GM21528 (cell line): Measurements from ENCODE around the gene ATG9A.
A peak's percentile ranks its signal among the peaks of the same experiment; 100 is the strongest.
"Not testable (repeated sequence)": the region's sequence is repeated elsewhere in the genome, so short reads cannot be mapped to it uniquely, and the experiment has no call there.

Source experiments
- ATAC-seq: cut with Tn5 transposase; IDR thresholded peaks from one replicate; pipeline ENCODE4 v1.9.1; 2021; ENCODE audit warnings: mild to moderate bottlenecking, moderate library complexity; ENCODE audit not compliant: unreplicated experiment, low FRiP score

Gene ATG9A, protein sequence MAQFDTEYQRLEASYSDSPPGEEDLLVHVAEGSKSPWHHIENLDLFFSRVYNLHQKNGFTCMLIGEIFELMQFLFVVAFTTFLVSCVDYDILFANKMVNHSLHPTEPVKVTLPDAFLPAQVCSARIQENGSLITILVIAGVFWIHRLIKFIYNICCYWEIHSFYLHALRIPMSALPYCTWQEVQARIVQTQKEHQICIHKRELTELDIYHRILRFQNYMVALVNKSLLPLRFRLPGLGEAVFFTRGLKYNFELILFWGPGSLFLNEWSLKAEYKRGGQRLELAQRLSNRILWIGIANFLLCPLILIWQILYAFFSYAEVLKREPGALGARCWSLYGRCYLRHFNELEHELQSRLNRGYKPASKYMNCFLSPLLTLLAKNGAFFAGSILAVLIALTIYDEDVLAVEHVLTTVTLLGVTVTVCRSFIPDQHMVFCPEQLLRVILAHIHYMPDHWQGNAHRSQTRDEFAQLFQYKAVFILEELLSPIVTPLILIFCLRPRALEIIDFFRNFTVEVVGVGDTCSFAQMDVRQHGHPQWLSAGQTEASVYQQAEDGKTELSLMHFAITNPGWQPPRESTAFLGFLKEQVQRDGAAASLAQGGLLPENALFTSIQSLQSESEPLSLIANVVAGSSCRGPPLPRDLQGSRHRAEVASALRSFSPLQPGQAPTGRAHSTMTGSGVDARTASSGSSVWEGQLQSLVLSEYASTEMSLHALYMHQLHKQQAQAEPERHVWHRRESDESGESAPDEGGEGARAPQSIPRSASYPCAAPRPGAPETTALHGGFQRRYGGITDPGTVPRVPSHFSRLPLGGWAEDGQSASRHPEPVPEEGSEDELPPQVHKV

DNA sequence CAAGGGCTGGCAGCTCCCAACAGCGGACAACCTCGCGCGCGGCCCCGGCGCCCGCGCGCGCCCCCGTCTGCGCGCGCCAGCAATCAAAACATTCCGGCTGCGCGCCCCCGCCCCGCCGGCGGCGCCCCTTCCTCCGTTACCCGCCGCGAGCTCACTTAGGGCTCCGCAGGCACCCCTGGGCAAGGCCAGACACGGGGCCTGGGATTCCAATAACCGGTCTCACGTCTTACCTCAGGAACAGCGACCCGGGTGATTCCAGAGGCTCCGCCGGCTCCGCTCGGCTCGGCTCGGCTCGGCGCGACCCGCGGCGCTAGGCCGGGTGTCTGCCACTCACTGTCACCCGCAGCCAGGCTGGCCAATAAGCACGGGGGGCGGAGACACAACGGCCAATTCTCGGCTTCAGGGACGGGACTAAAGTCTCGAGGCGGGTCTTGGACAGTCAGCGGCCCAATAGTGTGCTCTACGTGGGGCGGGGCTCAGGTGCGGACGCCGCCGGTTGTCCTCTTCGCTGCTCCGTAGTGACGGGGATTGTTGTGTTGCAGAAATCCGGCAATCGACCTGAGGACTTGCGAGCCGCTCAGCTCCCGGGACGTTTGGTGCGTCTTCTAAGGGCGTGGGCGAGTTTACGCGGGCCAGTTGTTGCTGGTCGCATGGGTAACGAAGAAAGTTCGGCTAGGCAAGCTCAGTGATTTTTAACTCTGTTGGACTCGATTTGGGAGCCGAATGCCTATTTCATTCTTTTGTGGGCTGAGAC lies at the start of gene ATG9A, which contains the start of gene ANKZF1:
ATG9A (minus strand) TSS at position 332 of the 754 bp plus-strand sequence. CDS start 1,612 bp downstream, outside the sequence.
ANKZF1 (plus strand) TSS at position 502 of the 754 bp plus-strand sequence. CDS start 452 bp downstream, outside the sequence.
- ATAC-seq, result peak; percentile 97

DNA sequence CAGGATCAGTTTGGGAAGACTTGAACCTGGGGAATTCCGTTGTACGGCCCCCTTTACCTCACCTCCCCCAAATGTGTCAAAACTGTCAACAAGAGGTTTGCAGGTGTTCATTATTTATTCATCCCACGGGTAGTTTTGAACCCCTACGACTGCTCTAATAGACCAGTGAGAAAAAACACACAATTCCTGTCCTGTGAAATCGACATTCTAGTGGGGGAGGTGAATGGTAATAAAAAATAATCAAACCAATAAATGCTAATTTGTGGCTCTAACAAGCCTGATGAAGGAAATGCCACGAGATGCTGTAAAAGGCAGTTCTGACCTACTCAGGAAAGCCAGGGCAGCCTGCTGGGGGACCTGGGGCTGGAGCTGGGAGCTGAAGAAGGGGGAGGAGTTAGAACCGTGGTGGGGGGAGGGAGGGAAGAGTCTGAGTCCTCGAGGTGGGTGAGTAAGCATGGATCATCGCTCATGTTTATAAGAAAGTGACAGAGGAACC lies 49.3 kb upstream of the ATG9A start:
- no peak for ATAC-seq

DNA sequence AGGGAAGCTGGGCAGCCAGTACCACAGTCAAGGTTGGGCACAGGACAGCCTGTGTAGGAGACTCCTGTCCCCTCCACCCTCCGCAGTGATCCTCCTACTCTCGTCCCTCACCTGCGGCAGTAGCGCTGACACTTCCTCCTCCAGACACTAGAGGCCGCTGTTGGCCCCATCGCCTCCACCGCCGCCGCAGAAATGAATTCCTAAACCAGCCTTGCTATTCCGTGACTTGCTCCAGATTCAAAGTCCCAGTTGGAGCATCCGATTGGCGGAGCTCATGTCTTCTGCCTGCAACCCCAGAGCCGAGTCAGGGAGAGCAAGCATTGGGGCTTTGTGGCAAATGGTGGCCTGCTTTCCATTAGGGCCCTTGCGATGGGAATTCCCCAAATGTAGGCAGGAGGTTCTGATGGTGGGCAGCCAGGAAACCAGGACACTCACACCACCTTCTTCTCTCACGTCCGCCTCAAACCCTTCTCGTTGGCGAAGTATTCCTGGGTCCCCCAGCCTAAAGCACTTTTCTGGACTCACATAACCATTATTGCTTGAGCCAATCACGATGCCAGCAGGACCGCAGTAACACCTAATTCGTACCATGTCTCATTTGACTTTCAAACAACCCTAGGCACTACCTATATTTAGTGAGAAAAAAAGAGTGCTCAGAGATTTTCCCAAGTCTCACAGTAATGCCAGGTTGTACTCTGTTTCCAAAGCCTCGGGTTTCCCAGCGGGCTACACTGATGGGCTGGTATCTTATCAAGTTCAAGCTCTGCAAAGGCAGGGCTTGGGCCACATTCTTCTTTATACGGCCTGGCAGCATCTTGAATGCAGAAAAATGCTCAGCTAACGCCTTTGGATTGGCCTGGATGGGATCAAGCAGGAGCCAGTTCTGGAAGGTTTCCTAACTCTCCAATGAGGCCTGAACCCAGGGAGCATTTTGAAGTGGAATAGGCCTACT lies 48.5 kb upstream of the ATG9A start:
- no peak for ATAC-seq

DNA sequence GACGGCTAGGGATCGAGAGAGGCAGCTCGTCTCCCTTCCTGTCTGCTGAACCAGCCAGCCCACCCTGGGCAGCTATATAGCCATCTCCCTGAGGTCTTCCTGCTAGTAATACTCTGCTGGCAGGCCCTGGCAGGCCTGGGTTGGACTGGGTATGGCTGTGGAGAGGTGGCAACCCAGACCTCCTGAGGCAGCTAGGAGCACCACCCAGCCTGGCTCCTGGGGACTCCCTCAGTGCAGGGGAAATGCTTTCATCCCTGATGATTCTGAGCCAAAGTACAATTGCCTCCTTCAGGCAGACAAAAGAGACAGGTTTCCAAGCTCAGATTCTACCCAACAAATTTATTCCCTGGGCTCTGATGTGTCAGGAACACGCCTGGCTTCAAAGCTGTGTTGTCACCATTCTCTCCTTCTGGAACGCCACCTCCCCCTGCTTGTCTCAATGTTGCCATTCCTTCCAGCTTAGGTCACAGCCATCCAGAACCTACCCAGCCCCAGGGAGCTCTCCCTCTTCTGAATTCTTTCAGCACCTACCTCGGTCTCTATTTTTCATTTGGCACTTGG lies 45.0 kb upstream of the ATG9A start:
- no peak for ATAC-seq

DNA sequence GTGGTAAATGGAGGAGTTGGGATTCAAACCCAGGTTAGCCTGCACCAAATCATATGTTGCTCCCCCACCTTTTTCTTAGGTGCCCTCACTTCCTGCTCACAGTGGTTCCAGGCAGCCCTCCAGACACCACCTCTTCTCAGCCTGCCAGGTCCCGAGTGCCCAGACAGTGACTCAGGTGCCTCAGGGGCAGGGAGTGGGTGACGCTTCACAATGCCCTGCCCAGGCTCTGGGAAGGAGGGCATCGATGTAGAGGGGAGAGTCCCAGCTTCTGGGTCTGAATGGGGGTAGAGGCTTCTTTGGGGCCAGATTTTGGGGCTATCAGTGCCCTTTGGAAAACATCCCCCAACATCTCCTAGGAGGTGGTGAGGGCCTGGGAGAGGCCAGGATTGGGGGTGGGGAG lies 44.5 kb upstream of the ATG9A start:
- ATAC-seq, result no peak

DNA sequence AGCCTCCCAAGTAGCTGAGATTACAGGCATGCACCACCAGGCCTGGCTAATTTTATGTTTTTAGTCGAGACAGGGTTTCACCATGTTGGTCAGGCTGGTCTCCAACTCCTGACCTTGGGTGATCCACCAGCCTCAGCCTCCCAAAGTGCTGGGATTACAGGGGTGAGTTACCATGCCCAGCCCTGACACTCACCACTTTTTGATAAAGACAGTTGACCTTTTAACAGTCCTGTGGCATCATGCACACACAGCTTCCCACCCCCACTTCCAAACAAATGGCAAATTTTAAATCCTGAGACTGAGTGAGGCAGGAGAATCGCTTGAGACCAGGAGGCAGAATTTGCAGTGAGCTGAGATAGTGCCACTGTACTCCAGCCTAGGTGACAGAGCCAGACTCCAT lies 43.6 kb upstream of the ATG9A start:
- no peak for ATAC-seq

DNA sequence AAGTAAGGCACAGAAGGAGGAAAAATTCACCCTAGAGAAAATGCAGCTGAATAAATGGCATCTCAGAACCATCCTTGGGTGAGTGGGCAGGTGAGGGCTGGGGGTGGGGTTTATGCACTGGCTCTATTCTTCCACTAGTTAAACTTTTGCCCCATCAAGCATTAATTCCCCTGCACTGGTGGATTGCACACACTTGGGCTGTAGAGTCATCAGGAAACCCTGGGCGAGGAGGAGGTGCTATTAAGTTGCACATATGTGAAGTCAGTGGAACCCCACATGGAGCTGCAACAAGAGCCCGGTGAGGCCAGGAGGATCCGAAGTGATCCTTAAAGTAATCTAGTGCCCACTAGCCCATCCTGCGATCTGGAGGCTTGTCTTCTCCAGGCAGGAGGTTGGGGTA lies 42.9 kb upstream of the ATG9A start:
- no peak for ATAC-seq

DNA sequence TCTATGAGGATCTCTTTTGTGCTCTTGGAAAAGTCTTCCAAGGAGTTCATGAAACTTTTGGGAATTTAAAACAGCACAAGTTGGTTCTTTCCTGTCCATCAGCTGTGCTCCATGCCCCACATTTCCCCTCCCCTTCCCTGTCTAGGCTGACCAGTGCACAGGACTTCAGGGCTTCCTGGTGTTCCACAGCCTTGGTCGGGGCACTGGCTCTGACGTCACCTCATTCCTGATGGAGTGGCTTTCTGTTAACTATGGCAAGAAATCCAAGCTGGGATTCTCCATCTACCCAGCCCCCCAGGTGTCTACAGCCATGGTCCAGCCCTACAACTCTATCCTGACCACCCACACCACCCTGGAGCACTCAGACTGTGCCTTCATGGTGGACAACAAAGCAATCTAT lies 41.6 kb upstream of the ATG9A start:
- ATAC-seq, result no peak

DNA sequence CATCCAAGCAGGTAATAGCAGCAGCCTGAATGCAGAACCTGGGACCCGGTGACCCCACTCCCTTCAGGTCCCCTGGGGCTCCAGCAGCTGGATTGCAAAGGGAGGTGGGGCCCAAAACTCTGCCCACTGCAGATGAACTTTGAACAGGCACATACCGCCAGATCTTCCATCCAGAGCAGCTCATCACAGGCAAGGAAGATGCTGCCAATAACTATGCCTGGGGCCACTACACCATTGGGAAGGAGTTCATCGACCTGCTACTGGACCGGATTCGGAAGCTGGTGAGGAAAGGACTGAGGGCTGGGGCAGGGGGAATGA lies 40.6 kb upstream of the ATG9A start:
- ATAC-seq, result no peak

DNA sequence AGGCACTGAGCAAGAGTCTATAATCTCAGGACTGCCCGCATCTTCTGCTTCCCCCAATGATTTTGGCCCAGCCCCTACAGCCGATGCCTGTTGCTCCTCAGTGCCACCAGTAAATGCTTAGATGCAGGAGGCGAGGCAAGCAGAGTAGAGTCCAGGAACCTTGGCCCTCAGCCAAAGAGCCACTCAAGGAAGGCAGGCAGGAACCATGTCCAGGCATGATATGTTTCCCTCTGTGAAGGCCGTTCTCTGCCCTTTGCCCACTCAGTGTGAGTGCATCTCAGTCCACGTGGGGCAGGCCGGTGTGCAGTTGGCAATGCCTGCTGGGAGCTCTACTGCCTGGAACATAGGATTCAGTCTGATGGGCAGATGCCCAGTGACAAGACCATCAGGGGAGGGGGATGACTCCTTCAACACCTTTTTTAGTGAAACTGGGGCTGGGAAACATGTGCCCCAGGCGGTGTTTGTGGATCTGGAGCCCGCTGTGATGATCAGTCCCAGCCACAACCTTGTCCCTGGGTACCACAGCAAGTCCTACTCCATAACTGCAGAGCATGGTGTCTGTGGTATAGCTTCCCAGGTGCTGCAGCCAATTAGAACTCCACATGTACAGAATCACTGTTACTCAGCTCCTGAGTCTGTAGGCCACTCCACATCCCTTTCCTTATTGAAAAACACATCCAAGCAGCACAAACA lies 40.1 kb upstream of the ATG9A start:
- no peak for ATAC-seq

DNA sequence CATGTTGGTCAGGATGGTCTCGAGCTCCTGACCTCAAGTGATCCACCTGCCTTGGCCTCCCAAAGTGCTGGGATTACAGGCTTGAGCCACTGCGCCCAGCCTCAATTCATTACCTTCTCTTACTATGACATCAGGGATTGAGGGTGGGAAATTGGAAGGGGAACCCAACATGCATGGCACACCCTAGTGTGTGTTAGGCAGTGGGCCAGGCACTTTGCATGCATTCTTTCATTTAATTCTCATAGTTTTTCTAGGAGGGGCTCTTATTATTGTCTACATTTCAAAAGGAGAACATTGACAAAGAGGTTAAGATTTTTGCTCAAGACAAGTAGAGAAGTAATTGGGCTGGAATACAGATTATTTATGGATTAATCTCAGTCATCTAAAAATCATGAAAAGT lies 38.9 kb upstream of the ATG9A start:
- ATAC-seq, result no peak

DNA sequence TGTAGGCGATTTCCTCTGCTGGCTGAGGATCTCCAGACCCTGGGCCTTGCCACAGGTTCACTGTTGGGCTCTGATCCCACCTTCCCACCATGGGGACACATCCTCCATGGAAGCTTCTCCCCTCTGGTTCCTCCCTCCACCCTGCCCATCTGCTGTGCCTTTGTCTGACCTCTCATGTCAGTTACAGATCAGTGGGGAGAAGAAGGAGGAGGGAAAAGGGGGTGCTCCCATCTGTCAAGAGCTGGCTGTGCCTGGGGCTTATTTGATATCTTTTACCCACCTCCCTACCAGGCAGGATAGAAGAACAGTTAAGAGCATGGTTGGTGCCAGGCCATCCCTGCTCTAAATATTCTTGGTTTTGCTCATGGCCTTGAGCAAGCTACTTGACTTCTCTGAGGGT lies 37.5 kb upstream of the ATG9A start:
- ATAC-seq, result no peak

DNA sequence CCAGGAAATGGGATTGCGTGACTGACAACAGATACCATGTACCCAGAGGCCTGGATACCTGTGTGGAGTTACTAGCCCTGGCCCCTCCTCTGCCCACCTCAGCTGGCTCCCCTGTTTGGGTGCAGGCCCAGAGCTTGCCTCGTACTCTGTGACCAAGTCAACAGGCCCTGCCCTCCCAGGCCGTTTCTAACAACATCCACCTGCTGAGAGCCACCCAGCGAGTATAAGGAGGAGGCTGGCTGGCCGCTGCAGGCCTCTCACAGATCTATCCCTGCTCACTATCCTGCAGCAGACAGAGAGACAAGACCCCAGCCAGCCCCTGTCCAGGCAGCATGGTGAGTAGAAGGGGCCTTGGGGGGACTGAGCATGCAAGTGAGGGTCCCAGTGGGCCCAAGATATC lies 36.8 kb upstream of the ATG9A start:
- no peak for ATAC-seq

DNA sequence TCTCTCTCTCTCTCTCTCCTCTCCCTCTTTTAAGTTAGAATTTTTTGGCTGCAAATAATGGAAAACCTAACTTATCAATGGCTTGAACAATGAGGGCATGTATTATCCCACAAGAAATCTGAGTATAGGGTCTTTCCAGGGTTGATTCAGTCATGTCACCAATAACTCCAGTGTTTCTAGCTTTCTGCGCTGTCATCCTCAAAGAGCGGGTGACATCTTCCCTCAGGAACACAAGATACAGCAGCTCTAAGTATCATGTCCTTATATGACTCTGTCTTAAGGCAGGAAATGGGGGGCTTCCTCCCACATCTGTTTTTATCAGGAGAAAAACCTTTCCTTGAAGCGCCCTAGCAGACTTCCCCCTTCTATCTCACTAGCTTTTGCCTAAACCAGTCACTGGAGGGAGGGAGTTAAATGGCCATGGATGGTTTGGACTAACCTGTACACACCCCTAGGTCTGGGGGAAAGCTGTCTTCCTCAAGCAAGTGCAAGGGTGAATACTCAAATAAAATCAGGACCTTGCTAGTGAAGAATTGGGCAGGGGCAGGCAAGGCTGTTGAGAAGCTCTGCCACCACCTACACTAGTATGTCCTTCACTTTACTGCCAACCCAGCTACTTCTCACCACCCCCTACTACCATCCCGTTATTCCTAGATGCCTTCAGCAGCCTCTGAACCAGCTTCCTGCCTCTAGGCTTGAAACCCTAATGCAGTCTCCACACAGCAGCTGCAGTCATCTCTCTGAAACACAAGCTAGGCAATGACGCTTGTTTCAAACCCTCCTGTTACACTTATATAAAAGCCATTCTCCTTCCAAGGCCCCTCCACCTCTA lies 31.8 kb upstream of the ATG9A start:
- ATAC-seq, result no peak

DNA sequence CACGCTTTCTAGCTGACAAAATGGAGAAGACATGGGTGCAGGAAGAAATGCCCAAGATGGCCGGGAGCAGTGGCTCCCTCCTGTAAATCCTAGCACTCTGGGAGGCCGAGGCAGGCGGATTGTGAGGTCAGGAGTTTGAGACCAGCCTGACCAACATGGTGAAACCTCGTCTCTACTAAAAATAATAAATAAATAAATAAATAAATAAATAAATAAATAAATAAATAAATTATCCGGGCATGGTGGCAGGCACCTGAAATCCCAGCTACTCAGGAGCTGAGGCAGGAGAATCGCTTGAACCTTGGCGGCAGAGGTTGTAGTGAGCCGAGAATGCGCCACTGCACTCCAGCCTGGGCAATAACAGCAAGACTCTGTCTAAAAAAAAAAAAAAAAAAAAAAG lies 29.5 kb upstream of the ATG9A start:
- ATAC-seq, result not testable (repeated sequence)

DNA sequence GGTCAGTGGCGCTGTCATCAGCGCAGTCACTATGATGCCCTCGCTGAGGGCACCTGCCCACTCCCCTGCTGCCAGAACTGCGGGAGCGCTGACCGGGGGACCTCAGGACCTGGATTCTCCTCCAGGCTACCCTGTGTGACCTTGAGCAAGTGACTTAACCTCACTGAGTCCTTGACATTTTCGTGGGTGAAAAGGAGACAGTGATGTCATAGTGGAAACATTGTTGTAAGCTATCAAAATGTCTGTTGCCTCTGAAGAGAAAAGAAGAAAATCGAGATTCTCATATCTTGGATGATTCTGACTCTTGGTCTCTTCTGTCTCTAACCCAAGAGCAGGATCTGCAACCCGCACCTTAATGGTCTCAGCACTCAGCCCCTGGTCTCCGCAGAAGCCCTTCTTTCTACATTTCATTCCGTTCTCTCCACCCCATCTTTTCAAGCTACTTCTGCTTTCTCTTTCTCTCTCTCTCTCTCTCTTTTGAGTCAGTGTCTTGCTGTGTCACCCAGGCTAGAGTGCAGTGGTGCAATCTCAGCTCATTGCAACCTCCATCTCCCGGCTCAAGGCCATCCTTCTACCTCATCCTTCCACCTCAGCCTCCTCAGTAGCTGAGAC lies 25.3 kb upstream of the ATG9A start:
- ATAC-seq, result peak; percentile 24

DNA sequence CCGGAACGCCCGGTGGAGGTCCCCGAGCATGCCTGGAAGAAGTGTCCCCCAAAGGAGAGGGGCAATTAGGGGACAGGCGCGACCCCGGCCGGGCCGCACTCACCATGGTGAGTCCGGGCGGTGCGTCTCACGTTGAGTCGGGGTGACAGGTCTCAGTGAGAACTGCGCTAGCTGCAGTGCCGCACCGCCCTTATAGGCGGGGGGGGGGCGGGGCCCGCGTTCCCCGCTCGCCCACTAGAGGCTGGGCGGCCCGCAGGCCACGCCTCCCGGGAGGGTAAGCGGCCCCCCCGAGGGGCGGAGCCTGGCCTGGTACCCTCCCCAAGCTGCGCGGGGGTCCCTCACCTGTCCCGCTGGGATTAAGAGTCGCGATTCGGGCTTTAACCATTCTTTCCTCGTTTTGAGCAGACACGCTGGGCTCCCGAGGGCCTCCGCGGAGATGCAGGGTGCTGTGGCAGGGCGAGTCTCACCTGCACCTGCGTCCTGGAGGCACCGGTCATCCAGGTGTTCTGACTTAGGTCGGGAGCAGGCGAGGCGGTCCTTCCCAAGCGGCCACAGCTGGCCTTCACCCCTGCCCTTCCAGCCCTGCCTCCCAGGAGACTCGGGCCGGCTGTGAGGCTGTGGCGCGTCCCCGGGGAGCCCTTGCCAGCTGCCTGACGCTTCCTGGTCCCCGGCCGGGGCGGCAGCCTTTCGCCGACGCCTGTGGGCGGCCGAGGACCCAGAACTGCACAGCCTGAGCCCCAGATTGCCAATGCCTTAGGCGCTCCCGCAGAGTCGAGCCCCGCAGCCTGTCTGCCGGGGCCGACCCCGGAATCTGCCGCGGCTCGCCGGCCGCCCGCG lies 24.5 kb upstream of the ATG9A start, which contains the start of gene TUBA4A:
TUBA4A (minus strand) TSS at position 166 of the 837 bp plus-strand sequence; CDS start at position 106, 60 bp downstream.
- peak; percentile 59 for ATAC-seq
